HUDEP-2 (cell line): ENCODE measurements around the gene OBP2B.

Experiments used
- DNase-seq, 76 experiments: peaks; one replicate each; lab custom pipeline; 2025; ENCODE audit not compliant: unreplicated experiment in 76 of 76; lab: John Stamatoyannopoulos, UW

Gene OBP2B

GRCh38 chr9:133202688-133203453, 6.2 kb downstream of the OBP2B start:
- DNase-seq: no peak

- DNase-seq: no peak
Observed at GRCh38 chr9:133202145-133202513, 6.9 kb downstream of the OBP2B start.

GRCh38 chr9:133201424-133202144, 7.5 kb downstream of the OBP2B start:
- no peak for DNase-seq

DNA sequence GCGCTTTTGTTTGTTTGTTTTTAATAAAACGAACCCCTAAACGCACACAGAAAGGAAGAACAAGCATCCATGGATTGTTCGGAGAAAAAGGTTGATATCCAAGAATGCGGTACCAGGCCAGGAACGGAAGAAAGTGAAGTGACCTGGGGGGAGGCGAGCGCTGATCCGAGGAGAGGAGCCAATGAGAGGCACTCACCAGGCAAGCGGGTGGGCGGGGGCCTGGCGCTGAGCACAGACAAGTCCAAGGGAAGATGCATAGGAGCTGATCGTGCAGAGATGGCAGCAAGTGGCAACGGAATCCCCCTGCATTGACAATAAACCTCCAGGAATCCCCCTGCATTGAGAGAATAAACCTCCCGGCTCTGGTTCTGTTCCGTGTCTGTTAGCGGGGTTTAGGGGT, 8.4 kb downstream of the OBP2B start:
- no peak for DNase-seq

GRCh38 chr9:133199648-133200321, 9.3 kb downstream of the OBP2B start:
- no peak for DNase-seq

DNA sequence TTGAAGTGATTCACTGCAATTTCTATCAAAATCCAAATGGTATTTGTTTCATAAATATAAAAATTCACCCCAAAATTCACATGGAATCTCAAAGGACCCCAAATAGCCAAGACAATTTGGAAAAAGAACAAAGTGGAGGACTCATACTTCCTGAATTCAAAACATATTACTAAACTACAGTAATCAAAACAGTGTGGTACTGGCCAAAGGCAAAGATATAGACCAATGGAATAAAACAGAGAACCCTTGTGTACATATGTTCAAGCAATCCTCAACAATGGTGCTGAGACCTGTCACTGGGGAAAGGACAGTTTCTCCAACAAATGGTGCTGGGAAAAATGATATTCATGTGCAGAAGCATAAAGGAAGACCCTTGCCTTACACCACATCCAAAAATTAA, 14.0 kb downstream of the OBP2B start:
- no peak for DNase-seq

DNA sequence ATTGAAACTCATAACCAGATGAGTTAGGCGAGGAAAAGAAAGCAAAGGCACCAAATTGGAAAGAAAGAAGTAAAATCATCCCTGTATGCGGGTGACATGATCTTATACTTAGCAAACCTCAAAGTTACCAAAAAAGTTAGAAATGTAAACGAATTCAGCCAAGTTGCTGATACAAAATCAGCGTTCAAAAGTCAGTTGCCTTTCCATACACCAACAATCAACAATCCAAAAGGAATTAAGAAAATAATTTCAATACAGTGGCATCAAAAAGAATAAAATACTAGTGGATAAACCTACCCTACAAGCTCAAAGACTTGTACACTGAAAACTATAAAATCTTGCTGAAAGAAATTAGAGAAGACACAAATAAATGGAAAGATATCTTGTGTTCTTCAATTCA, 14.5 kb downstream of the OBP2B start:
- no peak for DNase-seq

DNA sequence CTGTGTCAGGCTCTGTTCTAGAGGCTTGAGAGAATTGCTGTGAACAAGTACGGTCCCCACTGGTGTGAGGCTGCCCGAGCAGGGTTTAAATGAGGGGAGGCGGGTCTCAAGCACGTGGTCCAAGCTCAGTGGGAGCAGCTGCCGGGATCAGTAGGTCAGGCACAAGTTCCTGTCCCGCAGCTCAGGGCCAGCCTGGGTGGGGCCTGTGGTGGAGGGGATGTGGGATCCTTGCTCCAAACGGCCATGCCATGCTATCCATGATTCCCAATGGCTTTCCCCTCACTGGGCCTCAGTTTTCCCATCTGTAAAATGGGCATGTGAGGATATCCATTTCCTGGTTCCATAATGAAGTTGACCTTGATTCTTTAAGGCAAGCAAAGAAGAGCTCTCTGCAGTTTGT, 17.1 kb downstream of the OBP2B start:
- DNase-seq: no peak

GRCh38 chr9:133189826-133190225, 19.2 kb downstream of the OBP2B start:
- no peak for DNase-seq

GRCh38 chr9:133188843-133189180, 20.2 kb downstream of the OBP2B start:
- no peak for DNase-seq

DNA sequence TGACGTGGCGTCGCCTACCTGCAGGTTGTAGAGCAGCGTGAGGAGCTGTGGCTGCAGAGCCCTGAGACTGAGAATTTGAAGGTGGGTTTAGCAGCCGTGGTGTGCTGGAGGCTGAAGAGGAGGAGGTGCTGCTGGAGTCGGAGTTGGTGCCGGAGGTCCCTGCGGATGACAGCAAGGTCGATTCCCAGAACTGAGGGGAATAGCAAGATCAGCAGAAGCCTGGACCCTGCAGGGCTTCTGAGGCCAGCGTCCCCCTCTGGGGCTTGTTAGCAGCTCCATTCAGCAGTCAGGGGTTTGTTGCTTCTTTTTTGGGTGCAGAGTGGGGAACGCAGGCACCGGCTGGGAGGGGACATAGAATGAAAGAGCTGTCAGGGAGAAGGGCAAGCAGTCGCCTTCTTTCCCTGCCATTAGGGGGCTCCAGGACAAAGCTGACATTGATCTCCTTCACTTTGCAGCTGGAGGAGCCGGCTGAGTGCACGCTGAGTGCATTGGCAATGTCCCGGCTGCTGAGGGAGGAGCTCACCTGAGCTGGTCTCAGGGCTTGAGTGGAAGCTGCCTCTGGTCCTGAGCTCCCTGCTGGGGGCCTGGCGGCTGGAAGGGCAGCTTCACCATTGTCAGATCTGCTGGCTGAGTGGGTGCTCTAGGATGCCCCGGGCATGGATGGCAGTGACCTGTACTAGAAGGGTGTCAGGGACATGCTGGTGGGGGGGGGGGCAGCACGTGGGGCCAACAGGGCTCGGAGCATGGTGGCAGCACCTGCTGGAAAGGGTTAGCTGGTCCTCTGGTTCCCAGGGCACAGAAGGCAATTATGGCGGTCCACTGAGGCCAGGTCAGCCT, 20.8 kb downstream of the OBP2B start:
- DNase-seq: peak in 26 of 76 experiments; percentile 3 to 47 (median 16)

- no peak for DNase-seq
Observed at GRCh38 chr9:133187561-133188005, 21.5 kb downstream of the OBP2B start.

DNA sequence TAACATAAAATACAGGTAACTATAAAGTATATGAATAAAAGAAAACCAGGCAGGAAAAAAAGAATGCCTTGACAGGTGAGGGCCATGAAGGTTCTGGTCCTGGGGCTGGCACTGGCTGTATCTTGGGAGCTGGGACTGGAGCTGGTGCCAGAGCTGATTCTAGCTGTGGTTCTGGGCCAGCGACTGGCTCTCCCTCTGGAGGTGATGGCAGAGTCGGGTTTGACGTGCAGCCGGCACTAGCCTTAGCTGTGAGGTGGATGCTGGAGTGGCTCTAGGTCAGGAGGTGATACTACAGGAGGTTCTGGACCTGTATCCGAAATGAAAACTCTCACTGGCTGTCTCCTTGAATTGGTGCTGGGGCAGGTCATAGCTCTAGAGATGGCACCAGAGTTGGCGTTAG, 22.3 kb downstream of the OBP2B start:
- DNase-seq: no peak

- DNase-seq: peak in 32 of 76 experiments; percentile 5 to 67 (median 43)
Observed at GRCh38 chr9:133184971-133185370, 24.1 kb downstream of the OBP2B start.

GRCh38 chr9:133182151-133182550, 26.9 kb downstream of the OBP2B start:
- DNase-seq: no peak

GRCh38 chr9:133181561-133181960, 27.5 kb downstream of the OBP2B start:
- no peak for DNase-seq

- no peak for DNase-seq
Observed at GRCh38 chr9:133180953-133181352, 28.1 kb downstream of the OBP2B start.

DNA sequence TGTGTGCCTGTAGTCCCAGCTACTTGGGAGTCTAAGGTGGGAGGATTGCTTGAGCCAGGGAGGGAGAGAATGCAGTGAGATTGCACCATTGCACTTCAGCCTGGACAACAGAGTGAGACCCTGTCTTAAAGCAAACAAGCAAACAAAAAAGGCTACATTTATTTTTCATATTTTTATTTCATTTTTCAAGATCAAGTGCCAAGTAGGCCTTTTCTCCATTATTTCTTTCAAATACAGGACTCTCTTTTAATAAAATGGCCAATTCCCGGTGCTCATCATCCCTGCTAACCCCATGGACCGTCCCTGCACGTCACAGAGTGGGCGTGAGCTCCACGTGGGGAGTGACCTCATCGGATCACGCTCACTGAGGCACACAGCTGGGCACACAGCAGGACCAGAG, 36.0 kb downstream of the OBP2B start:
- DNase-seq: no peak

DNA sequence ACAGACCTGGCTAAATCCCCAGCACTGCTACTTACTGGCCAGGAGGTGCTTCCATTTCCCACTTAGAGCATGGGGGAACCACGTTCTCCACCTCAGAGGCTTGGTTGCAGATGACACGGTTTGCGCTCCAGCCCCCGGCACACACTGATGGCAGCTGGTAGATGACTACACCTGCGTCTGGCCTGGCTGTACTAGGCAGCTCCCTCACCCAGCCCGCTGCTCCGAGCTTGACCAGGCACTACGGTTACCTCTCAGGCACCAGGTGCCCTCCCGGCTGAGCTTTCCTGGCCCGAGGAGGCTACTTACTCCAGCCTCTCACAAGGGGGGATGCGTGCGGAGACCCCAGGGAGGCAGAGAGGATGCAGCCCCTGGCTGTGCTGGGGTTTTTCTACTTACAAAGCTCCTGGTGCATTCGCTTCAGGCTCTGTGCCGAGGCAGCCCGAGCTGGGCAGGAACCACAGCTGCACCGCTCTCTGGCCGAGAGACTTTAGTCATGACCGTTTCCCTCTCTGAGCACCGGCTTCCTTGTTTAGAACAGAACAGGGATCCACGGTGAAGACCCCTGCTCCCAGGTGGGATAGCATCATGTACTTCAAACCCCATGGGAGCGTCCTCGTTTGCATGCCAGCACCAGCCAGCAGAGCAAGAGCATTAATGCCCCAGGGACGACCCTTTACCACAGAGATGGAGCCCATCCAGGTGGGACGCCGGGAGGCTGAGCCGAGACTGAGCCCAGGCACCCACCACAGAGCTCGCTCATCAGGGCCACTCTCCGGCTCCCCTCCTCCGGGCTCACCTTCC, 37.7 kb downstream of the OBP2B start:
- DNase-seq: no peak

DNA sequence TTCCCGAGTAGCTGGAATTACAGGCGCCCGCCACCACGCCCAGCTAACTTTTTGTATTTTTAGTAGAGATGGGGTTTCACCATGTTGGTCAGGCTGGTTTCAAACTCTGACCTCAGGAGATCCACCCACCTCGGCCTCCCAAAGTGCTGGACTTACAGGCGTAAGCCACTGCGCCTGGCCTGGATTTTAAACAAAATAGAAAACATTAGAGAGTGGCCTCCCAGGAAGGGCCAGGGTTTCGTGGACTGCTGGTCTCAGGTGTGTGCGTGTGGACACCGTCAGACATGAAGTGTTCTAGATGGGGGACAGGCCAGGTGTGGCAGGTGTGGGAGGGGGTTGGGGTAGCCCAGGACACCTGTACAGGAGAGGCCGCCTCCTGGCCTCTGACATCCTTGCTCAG, 38.3 kb downstream of the OBP2B start:
- DNase-seq: no peak
